SK-N-SH (cell line): Measurements from ENCODE around the gene VEGFA. TPM values are rescaled to one million over a fixed set of nuclear protein-coding genes. Genes with fewer than 3 reads are reported as not detected.

Experiments used
- CTCF ChIA-PET: fragments of 300-600, 350-600 bp; formaldehyde crosslinking; extraction: SDS; loops from one replicate; lab custom pipeline; 2021; lab: Yijun Ruan, JAX
- POLR2A ChIA-PET: fragments of 350-600 bp; sonication (Branson Sonifier 250); formaldehyde crosslinking; extraction: SDS; loops from one replicate; lab custom pipeline; 2020; ENCODE audit warnings: antibody characterized with exemption, inconsistent platforms; lab: Yijun Ruan, JAX
- DNase-seq: peaks from one replicate; pipeline ENCODE4 v3.0.0; 2012
- H2AFZ ChIP-seq: fragments of 200-600 bp; sonication (generic); 2 replicates; pipeline ENCODE4 v1.8.1; 2016; ENCODE audit warnings: antibody characterized with exemption, mild to moderate bottlenecking, low read depth
- H3F3A ChIP-seq: fragments of 200-600 bp; sonication (generic); replicated peaks from 2 replicates; pipeline ENCODE3; 2016; ENCODE audit warnings: antibody characterized with exemption, mild to moderate bottlenecking; ENCODE audit not compliant: insufficient read depth
- H3K27ac ChIP-seq, 2 experiments: fragments of 200-500 bp in 1 of 2; fragments of 200-600 bp in 1 of 2; sonication (Bioruptor generic) in 1 of 2; sonication (generic), shearing (Covaris generic) in 1 of 2; 2 replicates each; pipeline versions ENCODE4 v1.5.1 to v1.6.1; 2014 to 2016; ENCODE audit warnings: low read depth in 2 of 2, inconsistent platforms in 1 of 2, low read length in 1 of 2, mild to moderate bottlenecking in 1 of 2, mixed read lengths in 1 of 2
- H3K27me3 ChIP-seq: fragments of 200-600 bp; sonication (generic), shearing (Covaris generic); 2 replicates; pipeline ENCODE4 v1.6.1; 2016; ENCODE audit warnings: mixed run types; ENCODE audit not compliant: insufficient read depth
- H3K36me3 ChIP-seq, 2 experiments: fragments of 200-500 bp in 1 of 2; fragments of 200-600 bp in 1 of 2; sonication (Bioruptor generic) in 1 of 2; sonication (generic) in 1 of 2; replicated peaks in 1 of 2; 2 replicates each; pipeline versions ENCODE3 to v1.5.1; 2014 to 2016; ENCODE audit warnings: low read length in 1 of 2, mild to moderate bottlenecking in 1 of 2; ENCODE audit not compliant: insufficient read depth in 2 of 2, control insufficient read depth in 1 of 2
- H3K4me1 ChIP-seq, 2 experiments: fragments of 200-500 bp in 1 of 2; fragments of 200-600 bp in 1 of 2; sonication (Bioruptor generic) in 1 of 2; sonication (generic), shearing (Covaris generic) in 1 of 2; 2 replicates each; pipeline versions ENCODE4 v1.5.1 to v1.6.1; 2014 to 2016; ENCODE audit warnings: low read depth in 1 of 2, low read length in 1 of 2, mixed run types in 1 of 2; ENCODE audit not compliant: insufficient read depth in 2 of 2, control insufficient read depth in 1 of 2
- H3K4me2 ChIP-seq: fragments of 200-600 bp; sonication (generic), shearing (Covaris generic); 2 replicates; pipeline ENCODE4 v1.6.1; 2017; ENCODE audit warnings: mixed run types
- H3K4me3 ChIP-seq, 2 experiments: fragments of 200-500 bp in 1 of 2; fragments of 200-600 bp in 1 of 2; sonication (Bioruptor generic) in 1 of 2; sonication (generic), shearing (Covaris generic) in 1 of 2; 2 replicates each; pipeline versions ENCODE4 v1.5.1 to v1.8.1; 2014 to 2016; ENCODE audit warnings: low read depth in 2 of 2, inconsistent platforms in 1 of 2, low read length in 1 of 2, mild to moderate bottlenecking in 1 of 2, mixed read lengths in 1 of 2, moderate library complexity in 1 of 2
- H3K79me2 ChIP-seq: fragments of 200-600 bp; sonication (generic); 2 replicates; pipeline ENCODE4 v1.8.1; 2017; ENCODE audit warnings: mild to moderate bottlenecking; ENCODE audit not compliant: insufficient read depth
- H3K9ac ChIP-seq: fragments of 200-600 bp; sonication (generic); 2 replicates; pipeline ENCODE4 v1.6.1; 2017; ENCODE audit warnings: mixed run types
- H3K9me2 ChIP-seq: fragments of 200-600 bp; sonication (generic); 2 replicates; pipeline ENCODE4 v1.6.1; 2017; ENCODE audit warnings: mixed run types
- H3K9me3 ChIP-seq: fragments of 200-600 bp; sonication (generic); 2 replicates; pipeline ENCODE4 v1.6.1; 2017; ENCODE audit warnings: mixed run types, mild to moderate bottlenecking, moderate library complexity
- H4K20me1 ChIP-seq: fragments of 200-600 bp; sonication (generic); 2 replicates; pipeline ENCODE4 v1.6.1; 2017; ENCODE audit warnings: mild to moderate bottlenecking, mixed run types; ENCODE audit not compliant: insufficient read depth
- EP300 ChIP-seq, 2 experiments: IDR thresholded peaks; 2 replicates each; pipeline versions ENCODE4 v1.4.0 to v1.6.1; 2012; ENCODE audit warnings: borderline replicate concordance in 1 of 2, low read depth in 1 of 2, low read length in 1 of 2
- EZH2phosphoT487 ChIP-seq: fragments of 200-600 bp; sonication (generic); IDR thresholded peaks from 2 replicates; pipeline ENCODE4 v1.6.1; 2017; ENCODE audit warnings: low read depth, mixed run types, mild to moderate bottlenecking, antibody characterized with exemption, moderate library complexity, borderline replicate concordance
- IRF3 ChIP-seq: fragments of 150-350 bp; IDR thresholded peaks from 2 replicates; pipeline ENCODE4 v1.6.1; 2016; ENCODE audit warnings: mild to moderate bottlenecking, low read depth, low read length
- NFIC ChIP-seq: IDR thresholded peaks from 2 replicates; pipeline ENCODE4 v1.4.0; 2012; ENCODE audit warnings: borderline replicate concordance
- NRF1 ChIP-seq: IDR thresholded peaks from 2 replicates; pipeline ENCODE4 v1.6.1; 2012; ENCODE audit warnings: low read depth, mild to moderate bottlenecking, low read length
- PBX3 ChIP-seq: IDR thresholded peaks from 2 replicates; pipeline ENCODE4; 2012
- POLR2AphosphoS5 ChIP-seq: IDR thresholded peaks from 2 replicates; pipeline ENCODE4 v1.6.1; 2012; ENCODE audit warnings: low read depth, low read length
- REST ChIP-seq: IDR thresholded peaks from 2 replicates; pipeline ENCODE4 v1.6.1; 2012; ENCODE audit warnings: mild to moderate bottlenecking, low read depth, low read length, moderate library complexity
- RFX5 ChIP-seq: IDR thresholded peaks from 2 replicates; pipeline ENCODE4 v1.6.1; 2012; ENCODE audit warnings: mild to moderate bottlenecking, improper control_type of control experiment, low read length
- RXRA ChIP-seq: IDR thresholded peaks from 2 replicates; pipeline ENCODE4 v1.4.0; 2012; ENCODE audit warnings: low read depth, mild to moderate bottlenecking, borderline replicate concordance
- TAF1 ChIP-seq: IDR thresholded peaks from 2 replicates; pipeline ENCODE4 v1.6.1; 2012; ENCODE audit warnings: low read depth, mild to moderate bottlenecking, low read length, moderate library complexity, borderline replicate concordance
- TCF12 ChIP-seq: IDR thresholded peaks from 2 replicates; pipeline ENCODE4 v1.4.0; 2012
- USF1 ChIP-seq: IDR thresholded peaks from 2 replicates; pipeline ENCODE4 v1.4.0; 2012; ENCODE audit warnings: low read depth, borderline replicate concordance
- ZBTB33 ChIP-seq: IDR thresholded peaks from 2 replicates; pipeline ENCODE4 v1.4.0; 2012; ENCODE audit warnings: low read depth, borderline replicate concordance
- WGBS: methylation state at CpG from one replicate; pipeline ENCODE4 v1.1.6; 2017; ENCODE audit warnings: low lambda C conversion rate; 5-methylcytosine and 5-hydroxymethylcytosine counted together
- polyA plus RNA-seq, 3 experiments: library from polyadenylated mRNA; depleted of rRNA; stranded (reverse); fragments of >200 nt; gene quantifications; 2 replicates each; pipeline ENCODE4 v1.2.3, GENCODE V29; 2012

Gene VEGFA
- polyA plus RNA-seq, 1 of the 3 experiments (the other 2 are of a cell fraction), result 81.0 TPM

- 41% methylated on average over 2 of the region's 2 CpGs for WGBS
- H3F3A ChIP-seq, result no peaks in the 10 kb centered on the region
- no peak for DNase-seq
- ChIA-PET CTCF (interaction anchor here (0.5 to 6.3 kb wide), 24 partner anchors 9 to 358 kb away, joined by 3 to 67 read pairs (median 4); partner anchors contain the start of gene VEGFA), POLR2A (interaction anchor here (1.1 kb wide), 1 partner anchor 44 kb away, joined by 3 read pairs; no protein-coding TSS in a partner anchor)
- H3K27me3 ChIP-seq, result no peaks in the 10 kb centered on the region
- no peaks in the 10 kb centered on the region for H3K9me2 ChIP-seq
- no peaks in the 10 kb centered on the region for H3K9me3 ChIP-seq
- no peak for TF ChIP-seq TCF12
- no peak for TF ChIP-seq USF1
- TF ChIP-seq NRF1, result no peak
- TF ChIP-seq REST, result no peak
- no peak for TF ChIP-seq NFIC
- TF ChIP-seq RXRA, result no peak
- no peak for TF ChIP-seq PBX3
- TF ChIP-seq TAF1, result no peak
- no peak for TF ChIP-seq IRF3
- no peak for TF ChIP-seq RFX5
- TF ChIP-seq EZH2phosphoT487, result no peak
- no peak for TF ChIP-seq ZBTB33
- TF ChIP-seq POLR2AphosphoS5, result no peak
- TF ChIP-seq EP300 (IDR thresholded peaks at IDR 0.05; ENCODE audit: borderline replicate concordance in 1 of 2, low read depth in 1 of 2, low read length in 1 of 2), result no peak
- H3K4me1 ChIP-seq, result peaks cover 0 to 13% of the 10 kb centered on the region in 2 experiments; a peak in 2 of 4 replicates
- H2AFZ ChIP-seq, result no peak overlapping the region
- no peaks in the 10 kb centered on the region for H3K79me2 ChIP-seq
- H3K4me3 ChIP-seq, result no peak overlapping the region
- no peaks in the 10 kb centered on the region for H4K20me1 ChIP-seq
- no peak overlapping the region for H3K4me2 ChIP-seq
- H3K27ac ChIP-seq, result no peak overlapping the region
- H3K36me3 ChIP-seq, result no peaks in the 10 kb centered on the region
- no peak overlapping the region for H3K9ac ChIP-seq
Measured at GRCh38 chr6:43724354-43724753, 45.7 kb upstream of the VEGFA start.
